GM18499 (cell line): Measurements from ENCODE around the gene TCEAL5.
"Not testable (repeated sequence)": the region's sequence is repeated elsewhere in the genome, so short reads cannot be mapped to it uniquely, and the experiment has no call there.

ENCODE experiments used
- ATAC-seq: cut with Tn5 transposase; IDR thresholded peaks from one replicate; pipeline ENCODE4 v1.9.1; 2021; ENCODE audit warnings: moderate number of reproducible peaks; ENCODE audit not compliant: insufficient read depth, unreplicated experiment

Gene TCEAL5

DNA sequence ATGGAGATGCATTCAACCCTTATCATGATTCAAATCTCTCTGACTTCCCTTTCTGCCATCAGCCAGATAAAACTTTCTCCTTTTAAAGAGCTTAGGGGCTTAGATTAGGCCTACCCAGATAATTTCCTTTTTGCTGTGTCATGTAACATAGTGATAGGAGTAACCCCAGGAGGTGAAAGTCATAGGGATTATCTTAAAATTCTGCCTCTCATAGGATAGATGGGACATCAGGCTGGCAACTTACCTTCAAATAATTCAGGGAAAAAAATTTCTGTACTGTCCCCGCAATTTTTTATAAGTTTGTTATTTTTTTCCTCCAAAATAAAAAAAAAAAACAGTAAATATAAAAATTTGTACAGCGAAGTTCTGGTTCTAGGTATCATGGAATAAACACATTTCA lies 40.9 kb downstream of the TCEAL5 start:
- not testable (repeated sequence) for ATAC-seq

DNA sequence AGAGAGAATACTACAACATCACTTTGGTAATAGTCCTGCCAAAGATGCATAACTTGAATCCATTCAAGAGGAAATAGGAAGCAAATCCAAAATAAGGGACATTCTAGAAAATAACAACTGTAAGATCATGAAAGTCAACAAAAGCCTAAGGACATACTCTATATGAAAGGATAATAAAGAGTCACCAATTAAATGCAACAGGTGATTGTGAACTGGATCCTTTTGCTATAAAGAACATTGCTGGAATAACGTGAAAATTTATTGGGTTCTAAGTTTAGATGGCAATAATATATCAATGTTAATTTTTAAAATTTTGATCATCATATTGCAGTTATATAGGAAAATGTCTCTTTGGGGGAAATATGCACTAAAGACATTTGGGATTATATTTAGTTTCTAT lies 41.7 kb downstream of the TCEAL5 start:
- no peak for ATAC-seq

DNA sequence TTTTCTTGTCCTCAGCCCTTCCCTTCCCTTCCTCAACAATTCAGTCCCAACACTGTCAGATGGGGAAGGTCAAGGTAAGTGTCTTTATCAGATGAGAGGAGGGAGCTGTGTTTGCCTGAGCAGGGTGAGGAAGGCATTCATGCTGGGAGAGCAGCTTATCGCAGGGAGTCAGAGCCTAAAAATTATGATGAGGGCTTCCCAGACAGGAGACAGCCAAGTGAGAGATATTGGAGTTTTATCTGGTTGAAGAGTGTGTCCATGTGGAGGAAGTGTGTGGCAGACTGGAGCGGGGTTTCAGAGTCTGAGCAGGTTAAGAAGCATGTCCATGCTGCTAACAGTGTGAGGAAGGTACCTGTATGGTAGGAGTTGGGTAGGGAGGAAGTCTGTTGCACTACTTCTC lies 43.3 kb downstream of the TCEAL5 start:
- ATAC-seq: no peak

DNA sequence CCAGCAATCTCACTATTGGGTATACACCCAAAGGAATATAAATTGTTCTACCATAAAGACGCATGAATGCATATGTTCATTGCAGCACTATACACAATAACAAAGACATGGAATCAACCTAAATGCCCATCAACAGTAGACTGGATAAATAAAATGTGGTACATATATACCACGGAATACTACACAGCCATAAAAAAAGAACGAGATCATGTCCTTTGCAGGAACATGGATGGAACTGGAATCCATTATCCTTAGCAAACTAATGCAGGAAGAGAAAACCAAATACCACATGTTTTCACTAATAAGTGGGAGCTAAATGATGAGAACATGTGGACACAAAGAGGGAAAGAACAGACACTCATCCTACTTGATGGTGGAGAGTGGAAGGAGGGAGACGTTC lies 50.6 kb downstream of the TCEAL5 start:
- ATAC-seq: not testable (repeated sequence)
